H1 (cell line): ENCODE measurements around the gene LNPEP. TPM values are rescaled to one million over a fixed set of nuclear protein-coding genes. Genes with fewer than 3 reads are reported as not detected.

ENCODE experiments used
- CBX8 ChIP-seq: fragments of 300-800, 300-1000 bp; sonication (generic); IDR thresholded peaks from 2 replicates; pipeline ENCODE4 v1.7.1; 2016; ENCODE audit warnings: low read depth, low read length, borderline replicate concordance
- CREB1 ChIP-seq: IDR thresholded peaks from 2 replicates; pipeline ENCODE4 v1.6.1; 2012; ENCODE audit warnings: inconsistent platforms
- PHF8 ChIP-seq: fragments of 200-600 bp; sonication (generic); conservative IDR thresholded peaks from 2 replicates; pipeline ENCODE4 v1.7.1; 2012; ENCODE audit warnings: low read depth, mild to moderate bottlenecking, inconsistent platforms, low read length, moderate library complexity
- TCF12 ChIP-seq: IDR thresholded peaks from 2 replicates; pipeline ENCODE4 v1.6.1; 2011; ENCODE audit warnings: low read depth, mild to moderate bottlenecking, low read length
- polyA plus RNA-seq, 7 experiments: library from polyadenylated mRNA; depleted of rRNA in 3 of 7; stranded (reverse) in 5 of 7; unstranded in 2 of 7; fragments of >200 nt in 5 of 7; fragments of 200-250 nt in 2 of 7; gene quantifications; 1 replicate in 5 of 7; 2 replicates in 1 of 7; 4 replicates in 1 of 7; pipeline versions ENCODE4 v1.2.1 to v1.2.3, GENCODE V29; 2011 to 2013; ENCODE audit warnings: missing spikeins in 2 of 7, mixed read lengths in 2 of 7
- total RNA-seq: library from RNA; stranded (reverse); fragmentation: NEBNext Ultra II Directional; extraction: Animal tissue kit (Norgen Biotek cat#: 25700); gene quantifications from 2 replicates; pipeline ENCODE4 v1.2.1, GENCODE V29; 2021
- TF ChIP-seq, protein P1 (sequence below): IDR thresholded peaks from 2 replicates; pipeline ENCODE4 v1.6.1; 2012; ENCODE audit warnings: low read length, inconsistent platforms

LNPEP gene
- total and polyA plus RNA-seq, 2 of the 8 experiments (the other 6 are each of a cell fraction or from before 2014, with no cell fraction given), result 1.8 to 4.5 TPM

DNA sequence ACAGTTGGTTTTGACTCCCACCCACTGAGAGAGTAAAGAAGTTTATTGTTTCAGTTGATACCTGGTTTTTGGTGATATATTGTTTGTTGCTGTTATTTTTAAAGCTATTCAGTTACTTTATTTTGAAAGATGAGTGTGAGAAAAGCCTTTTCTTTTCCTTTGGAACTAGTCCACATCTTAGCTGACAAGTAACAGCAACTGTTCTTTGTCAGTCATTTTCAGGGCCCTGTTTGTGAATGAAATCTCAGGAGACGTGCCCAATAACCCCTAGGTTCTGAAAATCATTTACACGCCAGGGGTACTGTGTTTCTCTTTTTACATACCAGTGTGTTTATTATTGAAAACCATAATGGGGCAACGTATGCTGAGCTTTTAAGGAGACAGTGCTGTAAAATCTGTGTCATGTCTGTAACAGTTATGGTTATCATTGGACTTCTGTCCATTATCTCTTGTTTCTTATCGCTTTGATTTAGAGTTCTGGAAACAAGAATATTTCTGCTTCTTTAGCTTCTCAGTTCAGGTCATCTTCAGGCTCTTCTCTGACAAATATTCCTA, 131.5 kb downstream of the LNPEP start (continued):
- TF ChIP-seq PHF8 (no peak), TCF12 (no peak), CBX8 (no peak), CREB1 (no peak)
- TF ChIP-seq, protein P1, sequence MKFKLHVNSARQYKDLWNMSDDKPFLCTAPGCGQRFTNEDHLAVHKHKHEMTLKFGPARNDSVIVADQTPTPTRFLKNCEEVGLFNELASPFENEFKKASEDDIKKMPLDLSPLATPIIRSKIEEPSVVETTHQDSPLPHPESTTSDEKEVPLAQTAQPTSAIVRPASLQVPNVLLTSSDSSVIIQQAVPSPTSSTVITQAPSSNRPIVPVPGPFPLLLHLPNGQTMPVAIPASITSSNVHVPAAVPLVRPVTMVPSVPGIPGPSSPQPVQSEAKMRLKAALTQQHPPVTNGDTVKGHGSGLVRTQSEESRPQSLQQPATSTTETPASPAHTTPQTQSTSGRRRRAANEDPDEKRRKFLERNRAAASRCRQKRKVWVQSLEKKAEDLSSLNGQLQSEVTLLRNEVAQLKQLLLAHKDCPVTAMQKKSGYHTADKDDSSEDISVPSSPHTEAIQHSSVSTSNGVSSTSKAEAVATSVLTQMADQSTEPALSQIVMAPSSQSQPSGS, result no peak
- TF ChIP-seq, all 59 proteins: peak for 0
